ENCODE measurements around the gene VAV2.

VAV2 gene

GRCh38 chr9:133735415-133735775 is 256.7 kb downstream of the VAV2 start:
- DNase-seq (ENCODE audit: low read depth), result no peak
- TF ChIP-seq CTCF (IDR thresholded peaks at IDR 0.05; ENCODE audit: insufficient read depth, low read depth, low read length, missing control alignments), result no peak
- no peak overlapping the region for H3K4me3 ChIP-seq (ENCODE audit: low read length)

- DNase-seq (ENCODE audit: low read depth), result no peak
- no peak for TF ChIP-seq CTCF (IDR thresholded peaks at IDR 0.05; ENCODE audit: insufficient read depth, low read depth, low read length, missing control alignments)
- H3K4me3 ChIP-seq (ENCODE audit: low read length), result no peak overlapping the region
Observed at GRCh38 chr9:133734590-133735414, 257.3 kb downstream of the VAV2 start.

- TF ChIP-seq CTCF (IDR thresholded peaks at IDR 0.05; ENCODE audit: insufficient read depth, low read depth, low read length, missing control alignments), result no peak
- DNase-seq (ENCODE audit: low read depth), result no peak
- no peak overlapping the region for H3K4me3 ChIP-seq (ENCODE audit: low read length)
Observed at GRCh38 chr9:133733796-133734533, 258.2 kb downstream of the VAV2 start.

- DNase-seq (ENCODE audit: low read depth), result no peak
- H3K4me3 ChIP-seq (ENCODE audit: low read length), result no peak overlapping the region
- TF ChIP-seq CTCF (IDR thresholded peaks at IDR 0.05; ENCODE audit: insufficient read depth, low read depth, low read length, missing control alignments), result no peak
Observed at GRCh38 chr9:133733421-133733795, 258.7 kb downstream of the VAV2 start.

GRCh38 chr9:133732639-133733408 is 259.3 kb downstream of the VAV2 start:
- no peak overlapping the region for H3K4me3 ChIP-seq (ENCODE audit: low read length)
- no peak for TF ChIP-seq CTCF (IDR thresholded peaks at IDR 0.05; ENCODE audit: insufficient read depth, low read depth, low read length, missing control alignments)
- no peak for DNase-seq (ENCODE audit: low read depth)

- TF ChIP-seq CTCF (IDR thresholded peaks at IDR 0.05; ENCODE audit: insufficient read depth, low read depth, low read length, missing control alignments), result no peak
- DNase-seq (ENCODE audit: low read depth), result no peak
- no peak overlapping the region for H3K4me3 ChIP-seq (ENCODE audit: low read length)
Observed at GRCh38 chr9:133731876-133732638, 260.1 kb downstream of the VAV2 start.
